GM21786 (cell line): ENCODE measurements around the gene TTC7B.

Source experiments
- ATAC-seq: cut with Tn5 transposase; IDR thresholded peaks from one replicate; pipeline ENCODE4 v1.9.1; 2021; ENCODE audit not compliant: unreplicated experiment

Gene TTC7B

DNA sequence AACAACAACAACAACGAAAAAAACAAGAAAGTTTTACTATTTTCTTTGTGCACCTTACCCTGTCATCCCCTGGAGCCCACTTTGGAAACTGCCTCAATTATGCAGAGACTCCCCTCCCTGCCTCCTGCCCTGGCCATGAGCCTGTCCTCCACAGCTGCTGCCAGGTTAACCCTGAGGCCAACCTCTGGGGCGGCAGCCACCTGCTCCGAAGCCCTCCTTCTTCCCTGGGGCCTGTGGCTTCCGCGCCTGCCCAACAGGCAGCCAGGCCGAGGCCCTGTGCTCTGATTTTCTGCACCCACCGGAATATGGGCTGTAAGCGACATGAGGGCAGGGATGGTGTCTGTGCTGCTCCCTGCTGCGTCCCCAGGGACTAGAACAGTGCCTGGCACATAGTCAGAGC lies 236.4 kb downstream of the TTC7B start:
- no peak for ATAC-seq

- ATAC-seq: no peak
These were observed 237.1 kb downstream of the TTC7B start for GRCh38 chr14:90579088-90579487.

DNA sequence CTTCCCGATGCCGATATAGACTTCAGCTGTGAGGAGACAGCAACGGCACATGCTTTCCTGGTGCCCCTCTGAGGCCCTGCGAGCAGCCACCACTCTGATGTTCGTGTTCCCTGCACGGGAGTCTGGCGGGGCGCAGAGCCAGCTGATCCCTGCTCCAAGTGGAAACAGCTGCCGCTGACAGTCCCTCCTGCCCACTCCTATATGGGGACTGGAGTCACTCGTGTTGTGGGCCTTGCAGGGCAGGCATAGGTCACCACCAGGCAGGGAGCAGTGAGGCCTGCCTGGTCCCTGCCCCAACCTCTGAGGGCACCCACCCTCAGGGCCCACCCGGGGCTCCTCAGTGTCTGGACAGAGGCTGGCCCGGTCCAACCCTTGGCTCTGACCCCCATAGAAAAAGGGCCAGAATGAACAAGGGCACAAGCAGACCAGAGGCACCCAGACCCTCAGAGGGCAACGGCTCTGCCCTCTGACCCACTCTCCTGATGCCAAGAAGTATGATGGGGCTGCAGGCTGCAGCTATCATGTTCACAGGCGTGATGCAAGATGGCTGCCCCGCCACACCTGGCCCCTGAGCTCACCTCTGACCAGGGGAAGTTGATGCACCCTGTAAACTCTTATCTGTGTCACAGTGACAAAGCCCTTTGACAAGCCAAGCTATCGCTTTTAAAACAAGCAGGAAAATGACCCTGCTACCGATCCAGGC lies 237.8 kb downstream of the TTC7B start:
- no peak for ATAC-seq

GRCh38 chr14:90577661-90578282 lies 238.5 kb downstream of the TTC7B start:
- no peak for ATAC-seq

DNA sequence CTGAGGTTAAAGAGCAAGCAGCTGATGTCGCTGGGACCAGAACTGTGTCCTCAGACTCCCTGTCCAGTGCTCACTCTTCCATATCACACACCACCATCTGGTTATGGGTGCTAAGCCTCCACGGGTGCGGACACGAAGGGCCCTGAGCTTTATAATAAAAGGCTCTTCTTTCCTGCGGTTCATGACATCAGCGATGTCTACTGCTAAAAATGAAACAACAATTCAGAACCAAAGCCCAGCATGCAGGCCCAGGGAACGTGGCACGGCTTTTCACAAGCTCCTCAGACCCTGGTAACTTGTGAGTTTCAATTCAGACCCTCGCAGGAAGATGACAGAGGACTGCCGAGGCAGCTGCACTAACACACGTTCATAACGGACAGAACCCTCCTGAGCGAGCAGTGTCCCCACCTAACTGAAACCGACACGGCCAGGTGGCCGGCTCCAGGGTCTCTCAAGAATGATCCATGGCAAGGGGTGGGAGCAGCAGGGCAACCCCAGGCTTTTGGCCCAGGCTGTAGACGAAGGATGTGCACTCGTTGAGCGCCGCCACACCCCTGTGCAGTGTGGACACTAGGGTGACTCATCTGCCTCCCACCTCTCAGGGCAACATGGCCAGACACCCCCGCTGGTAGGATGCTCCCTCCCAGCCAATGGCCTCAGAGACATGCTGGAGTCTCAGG lies 239.1 kb downstream of the TTC7B start:
- no peak for ATAC-seq

- ATAC-seq: no peak
These were observed 239.6 kb downstream of the TTC7B start for GRCh38 chr14:90576581-90576980.

DNA sequence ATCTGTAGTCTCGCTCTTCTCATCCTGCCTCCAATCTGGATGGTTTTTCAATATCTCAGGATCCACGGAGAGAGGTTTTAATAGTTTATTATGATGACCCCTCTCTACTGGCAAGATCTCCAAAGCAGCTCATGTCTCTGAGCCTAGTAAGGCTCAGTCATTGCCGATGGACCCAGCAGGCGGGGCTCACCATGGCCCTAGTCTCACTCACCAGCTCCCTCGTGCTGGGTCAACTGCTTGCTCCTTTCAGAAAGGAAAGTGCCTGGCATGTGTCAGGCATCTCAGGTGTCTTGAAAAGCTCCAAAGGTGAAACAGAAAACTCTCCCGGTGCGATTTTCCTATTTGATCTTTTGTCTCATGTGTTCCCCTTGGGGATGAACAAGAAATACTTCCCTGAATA lies 240.4 kb downstream of the TTC7B start:
- no peak for ATAC-seq

GRCh38 chr14:90575336-90575735 lies 240.9 kb downstream of the TTC7B start:
- no peak for ATAC-seq

DNA sequence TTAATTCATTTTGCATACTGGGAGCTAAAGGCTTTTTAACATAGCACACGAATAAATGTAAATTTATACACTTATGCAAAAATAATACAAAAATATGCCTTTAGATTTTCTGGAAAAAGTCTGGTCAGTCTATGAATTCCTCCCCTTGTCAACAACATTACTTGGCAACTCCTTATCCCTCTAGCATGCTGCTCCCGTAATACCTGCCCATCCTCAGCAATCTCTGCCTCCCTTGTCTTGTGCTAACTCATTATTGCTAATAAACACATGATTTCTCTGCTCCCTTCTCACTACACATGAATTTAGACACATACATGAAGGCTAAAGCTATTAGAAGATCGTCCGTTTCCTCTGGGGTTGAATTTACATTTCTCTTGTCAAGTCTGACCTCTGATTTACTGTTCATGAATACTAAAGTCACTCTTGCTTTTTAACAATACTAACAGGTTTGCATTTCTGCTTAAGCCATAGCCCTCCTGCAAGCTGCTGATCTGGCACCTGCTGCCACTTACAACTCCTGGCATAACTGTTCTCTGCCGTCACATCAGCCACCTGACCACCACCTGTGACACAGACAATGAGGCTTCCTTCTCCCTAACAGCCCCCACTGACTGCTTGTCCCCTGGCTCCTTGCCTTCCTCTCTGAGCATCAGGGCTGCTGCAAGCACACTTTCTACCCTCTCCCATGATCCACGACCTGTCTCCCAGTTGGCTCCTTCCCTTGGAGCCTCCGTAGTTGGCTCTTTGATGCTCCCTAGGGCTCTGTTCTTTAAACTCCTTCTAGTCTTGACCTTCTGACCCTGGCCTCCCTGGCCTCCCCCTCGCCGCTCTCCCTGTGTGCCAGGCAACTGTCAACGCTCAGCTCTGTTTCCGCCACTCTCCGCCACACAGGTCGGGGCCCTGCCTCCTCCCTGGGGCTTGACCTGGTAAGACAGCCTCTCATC lies 241.8 kb downstream of the TTC7B start:
- ATAC-seq: no peak

DNA sequence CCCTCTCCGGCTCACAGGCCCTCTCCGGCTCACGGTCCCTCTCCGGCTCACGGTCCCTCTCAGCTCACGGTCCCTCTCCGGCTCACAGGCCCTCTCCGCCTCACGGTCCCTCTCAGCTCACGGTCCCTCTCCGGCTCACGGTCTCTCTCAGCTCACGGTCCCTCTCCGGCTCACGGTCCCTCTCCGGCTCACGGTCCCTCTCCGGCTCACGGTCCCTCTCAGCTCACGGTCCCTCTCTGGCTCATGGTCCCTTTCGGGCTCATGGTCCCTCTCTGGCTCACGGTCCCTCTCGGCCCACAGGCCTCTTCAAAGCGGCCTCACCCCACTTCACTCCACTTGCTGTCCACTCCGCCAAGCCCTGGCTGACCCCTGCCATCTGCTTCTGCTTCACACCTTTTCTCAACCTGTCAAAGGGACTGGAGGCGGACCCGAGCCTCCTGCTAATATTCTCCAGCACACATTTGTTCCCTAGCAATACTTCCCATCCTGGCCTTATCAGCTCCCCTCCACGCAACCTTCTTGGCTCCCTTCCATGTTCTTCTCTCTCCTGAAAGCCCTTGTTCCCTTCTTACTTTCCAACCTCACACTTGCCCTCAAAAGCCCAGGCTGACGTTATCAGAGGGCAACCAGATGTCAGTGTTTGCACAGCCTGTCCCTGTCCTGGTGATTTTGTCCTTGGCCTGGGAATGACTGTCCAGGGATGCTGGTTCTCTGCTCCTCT lies 242.7 kb downstream of the TTC7B start:
- ATAC-seq: no peak

DNA sequence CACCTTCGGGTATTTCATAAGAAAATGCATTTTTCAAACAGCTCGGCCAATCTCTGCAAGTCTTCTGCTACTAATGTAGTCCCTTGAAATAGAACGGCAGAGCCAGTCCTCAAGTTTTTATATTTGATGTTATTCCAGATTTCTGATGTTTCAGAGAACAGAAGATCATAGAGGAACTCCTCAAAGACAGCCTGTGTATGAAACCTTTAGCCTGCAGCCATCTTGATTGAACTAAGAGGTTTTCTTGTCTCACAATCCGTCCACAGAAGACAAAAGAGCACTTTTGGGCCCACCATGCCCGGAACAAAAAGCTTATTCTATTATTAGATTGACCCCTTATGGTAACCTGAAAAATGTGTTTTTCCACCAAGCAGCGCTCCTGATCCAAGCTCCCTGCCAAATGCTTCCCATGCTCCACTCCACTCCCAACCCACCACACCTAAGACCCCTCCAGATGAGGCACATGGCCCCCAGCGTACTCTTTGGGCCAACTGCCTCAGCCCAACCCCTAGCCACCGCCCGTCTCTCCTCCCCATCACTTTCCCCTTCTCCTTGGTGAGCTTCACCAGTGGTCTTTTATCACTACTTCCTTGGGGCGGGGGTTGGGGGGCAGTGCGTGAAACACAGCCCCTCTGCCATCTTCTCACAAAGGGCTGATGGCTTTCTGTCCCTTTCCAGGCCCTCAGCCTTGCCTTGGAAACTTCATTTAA lies 243.6 kb downstream of the TTC7B start:
- ATAC-seq: no peak

DNA sequence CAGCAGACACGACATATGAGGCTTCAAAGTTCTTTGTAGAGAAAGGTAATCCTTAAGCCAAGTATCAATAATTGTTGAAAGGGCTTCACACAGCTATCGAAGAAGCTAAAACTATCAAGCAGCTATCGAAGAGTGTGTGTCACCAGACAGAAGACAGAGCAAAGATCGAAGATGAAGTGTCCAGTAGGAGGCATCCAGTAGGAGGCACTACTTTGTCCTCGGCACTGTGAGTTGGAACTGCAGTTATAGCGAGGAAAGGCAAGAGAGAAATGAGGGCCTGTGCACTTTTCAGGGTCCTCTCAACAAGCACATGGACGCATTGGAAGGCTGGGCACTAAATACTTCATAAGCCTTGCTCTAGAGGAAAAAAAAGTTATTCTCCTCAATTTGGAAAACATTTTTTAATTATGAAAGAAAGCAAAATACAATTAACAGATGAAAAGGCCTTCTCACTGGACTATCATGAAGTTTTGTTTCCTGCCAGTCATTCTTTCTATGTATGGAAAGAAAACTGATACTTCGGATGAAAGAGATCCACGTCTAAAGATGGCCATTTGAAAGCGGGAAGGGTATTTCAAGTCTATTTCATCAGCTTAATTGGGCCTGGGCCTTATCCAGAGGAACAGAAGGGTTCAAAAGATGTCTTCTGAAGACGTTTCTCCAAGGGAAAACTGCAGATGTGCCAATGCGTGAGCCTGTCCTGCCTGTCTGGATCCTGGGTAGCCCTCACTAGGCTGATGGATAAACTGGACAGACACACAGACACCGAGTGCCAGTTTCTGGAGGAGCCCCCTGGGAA lies 244.9 kb downstream of the TTC7B start:
- ATAC-seq: no peak

DNA sequence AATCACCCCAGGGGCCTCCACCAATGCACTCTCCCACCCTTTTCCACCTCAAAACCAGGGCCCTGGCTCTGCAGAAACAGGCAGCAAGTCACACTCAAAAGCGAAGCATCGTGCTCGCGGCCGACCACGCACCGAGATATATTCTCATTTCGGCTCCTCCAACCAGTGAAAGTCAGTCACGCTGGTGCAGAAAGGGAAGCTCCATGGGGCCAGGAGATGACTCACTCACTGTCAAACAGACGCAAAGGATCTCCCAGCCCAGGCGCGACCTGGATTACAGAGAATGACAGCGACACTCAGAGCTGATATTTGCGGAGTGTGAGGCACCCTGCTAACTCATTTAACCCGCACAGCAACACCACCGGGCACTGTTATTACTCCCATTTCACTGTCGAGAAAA lies 245.8 kb downstream of the TTC7B start:
- ATAC-seq: no peak

DNA sequence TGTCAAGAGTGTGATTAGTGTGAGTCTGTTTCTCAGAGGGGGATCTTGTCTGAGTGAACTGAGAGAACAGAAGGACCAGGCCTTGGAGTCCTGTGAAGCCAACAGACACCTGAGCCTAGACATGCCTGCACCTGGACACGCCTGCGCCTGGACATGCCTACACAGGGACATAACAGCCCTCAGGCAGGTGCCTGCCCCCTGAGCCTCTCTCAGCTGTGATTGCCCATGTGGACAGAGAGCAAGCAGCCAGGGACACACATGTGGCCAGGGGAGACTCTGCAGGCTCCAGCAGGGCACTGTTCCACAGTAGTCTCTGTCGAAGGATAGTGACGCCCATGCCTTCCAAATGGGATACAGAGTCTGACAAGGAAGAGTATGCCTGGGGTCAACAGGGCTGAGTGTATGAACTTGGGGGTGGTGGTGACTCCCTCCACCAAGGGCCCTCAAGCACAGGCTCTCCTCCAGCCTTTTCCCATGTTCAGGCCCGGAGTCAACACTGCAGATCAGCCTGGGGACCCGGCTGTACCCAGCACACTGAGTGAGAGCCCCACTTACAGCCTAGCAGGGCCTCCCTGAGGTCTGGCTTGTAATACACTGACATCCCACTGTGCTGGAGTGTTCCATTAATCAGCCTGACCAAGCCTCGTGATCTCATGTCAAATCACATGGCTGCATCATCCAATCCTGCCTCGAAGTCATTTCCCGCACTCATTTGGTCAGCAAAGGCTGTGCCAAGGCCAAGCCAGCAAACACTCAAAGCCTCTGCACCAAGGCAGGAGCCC lies 246.4 kb downstream of the TTC7B start:
- ATAC-seq: no peak

GRCh38 chr14:90569201-90569600 lies 247.0 kb downstream of the TTC7B start:
- no peak for ATAC-seq

DNA sequence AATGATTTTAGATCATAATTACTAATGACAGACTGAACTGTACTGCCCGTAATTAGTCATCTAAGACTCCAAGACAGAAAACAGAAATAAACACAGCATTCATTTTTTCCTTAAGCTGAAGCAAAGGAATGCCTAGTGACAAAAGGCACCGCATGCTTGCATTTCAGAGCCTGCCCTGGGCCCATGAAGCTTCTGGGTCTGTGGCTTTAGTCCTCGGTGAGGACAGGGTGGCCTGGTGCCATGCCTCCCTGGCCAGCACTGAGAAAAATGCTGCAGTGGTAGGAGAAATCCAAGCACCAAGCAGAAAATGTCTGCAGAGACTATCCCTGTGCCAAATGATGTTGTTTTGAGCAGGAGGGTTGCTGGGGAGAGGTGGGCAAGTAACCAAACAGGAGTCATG lies 247.8 kb downstream of the TTC7B start:
- no peak for ATAC-seq

DNA sequence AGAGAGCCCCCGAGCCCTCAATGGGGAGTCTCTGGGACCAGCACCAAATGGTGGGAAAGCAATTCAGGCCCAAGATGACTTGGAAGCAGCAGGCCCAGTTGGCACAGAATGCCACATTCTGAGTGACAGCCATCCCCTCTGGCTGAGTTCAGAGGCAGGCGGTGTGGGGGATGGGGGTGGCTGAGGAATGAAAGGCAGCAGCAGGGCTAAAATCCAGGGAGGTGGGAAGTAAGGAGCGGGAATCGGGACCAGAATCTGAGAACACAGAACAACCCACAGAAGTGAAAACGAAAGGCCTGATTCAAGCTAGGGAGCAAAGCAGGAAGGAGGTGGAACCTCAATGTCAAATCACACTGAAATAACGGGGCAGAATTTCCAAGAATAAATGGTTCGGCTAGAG lies 248.2 kb downstream of the TTC7B start:
- ATAC-seq: no peak

DNA sequence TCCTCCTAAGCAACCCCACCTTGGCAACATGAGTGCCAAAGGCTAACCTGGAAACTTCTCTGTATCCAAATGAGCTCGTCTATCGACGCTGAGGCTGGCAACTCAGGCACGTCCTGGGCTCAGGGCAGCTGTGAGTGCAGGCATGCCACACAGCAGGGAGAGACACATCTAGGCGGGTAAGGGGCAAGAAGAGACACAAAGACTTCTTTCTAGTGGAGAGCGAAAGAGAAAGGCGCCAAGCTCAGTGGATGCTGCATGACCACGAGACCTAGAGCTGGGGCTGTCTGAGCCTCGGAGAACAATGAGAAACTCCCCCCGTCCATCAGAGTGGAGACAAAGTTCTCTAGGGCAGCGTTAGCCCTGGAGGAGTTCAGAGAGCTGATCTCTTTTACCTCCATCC lies 249.0 kb downstream of the TTC7B start:
- ATAC-seq: no peak
